Measurements from ENCODE around the gene HPCAL1. TPM values are rescaled to one million over a fixed set of nuclear protein-coding genes. Genes with fewer than 3 reads are reported as not detected.

Gene HPCAL1
- total and polyA plus RNA-seq, 2 of the 8 experiments (the other 6 are each of a cell fraction or from before 2014, with no cell fraction given) = 5.8 to 8.6 TPM

DNA sequence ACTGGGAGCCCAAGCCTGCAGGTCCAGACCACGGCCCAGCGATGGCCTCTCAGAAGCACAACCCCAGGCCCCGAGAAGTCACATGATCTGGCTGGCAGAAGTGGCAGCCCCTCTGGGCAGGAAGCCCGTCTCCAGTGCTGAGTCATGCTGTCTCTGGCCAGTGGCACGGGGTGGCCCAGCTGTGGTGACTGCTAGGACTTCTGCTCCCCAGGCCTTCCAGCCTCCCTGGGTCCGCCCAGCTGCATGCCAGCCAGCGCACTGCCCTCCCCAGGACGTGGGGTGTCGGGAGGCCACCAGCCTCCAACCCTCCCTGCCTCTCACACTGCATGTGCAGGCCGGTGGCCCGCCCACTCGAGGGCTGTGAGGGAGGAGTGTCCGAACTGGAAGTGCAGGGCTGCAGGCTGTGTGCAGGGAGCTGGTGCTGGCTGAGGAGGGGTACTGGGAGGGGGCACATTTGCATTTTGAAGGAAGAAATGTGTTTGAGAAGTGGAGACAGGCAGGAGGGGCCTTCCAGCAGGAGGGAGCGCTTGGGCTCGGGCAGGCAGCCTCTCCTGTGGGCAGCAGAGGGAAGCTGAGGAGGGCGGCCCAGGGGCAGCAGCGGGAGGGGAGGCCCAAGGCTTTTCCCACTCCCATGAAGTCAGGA is 17.0 kb upstream of the HPCAL1 start (continued):
- no peak for TF ChIP-seq CBX5 (IDR thresholded peaks at IDR 0.05; ENCODE audit: low read depth, low read length)
- TF ChIP-seq, protein P1, sequence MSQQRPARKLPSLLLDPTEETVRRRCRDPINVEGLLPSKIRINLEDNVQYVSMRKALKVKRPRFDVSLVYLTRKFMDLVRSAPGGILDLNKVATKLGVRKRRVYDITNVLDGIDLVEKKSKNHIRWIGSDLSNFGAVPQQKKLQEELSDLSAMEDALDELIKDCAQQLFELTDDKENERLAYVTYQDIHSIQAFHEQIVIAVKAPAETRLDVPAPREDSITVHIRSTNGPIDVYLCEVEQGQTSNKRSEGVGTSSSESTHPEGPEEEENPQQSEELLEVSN (IDR thresholded peaks at IDR 0.05) = peak; percentile 63; the same call in 1 of the 2 replicates
- TF ChIP-seq TEAD4 (IDR thresholded peaks at IDR 0.05; ENCODE audit: low read depth, low read length) = no peak
- no peak for TF ChIP-seq RFX5 (IDR thresholded peaks at IDR 0.05; ENCODE audit: borderline replicate concordance, low read depth, low read length)
- TF ChIP-seq EP300 (IDR thresholded peaks at IDR 0.05; ENCODE audit: borderline replicate concordance in 1 of 2, low read depth in 2 of 2, low read length in 2 of 2) = no peak
- no peak for TF ChIP-seq RBBP5 (IDR thresholded peaks at IDR 0.05; ENCODE audit: borderline replicate concordance, low read depth, low read length)
- TF ChIP-seq YY1 (IDR thresholded peaks at IDR 0.05; ENCODE audit: low read depth, low read length) = no peak
- TF ChIP-seq GTF2F1 (IDR thresholded peaks at IDR 0.05; ENCODE audit: borderline replicate concordance, low read depth, low read length) = no peak
- TF ChIP-seq, protein P2, sequence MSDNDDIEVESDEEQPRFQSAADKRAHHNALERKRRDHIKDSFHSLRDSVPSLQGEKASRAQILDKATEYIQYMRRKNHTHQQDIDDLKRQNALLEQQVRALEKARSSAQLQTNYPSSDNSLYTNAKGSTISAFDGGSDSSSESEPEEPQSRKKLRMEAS (IDR thresholded peaks at IDR 0.05) = 0 out of 2 replicates have a peak, but pooled peaks have one; percentile 80
- TF ChIP-seq SAP30 (IDR thresholded peaks at IDR 0.05; ENCODE audit: insufficient read depth, insufficient replicate concordance, low read length) = no peak
- TF ChIP-seq CREB1 (IDR thresholded peaks at IDR 0.05) = no peak
- TF ChIP-seq POLR2AphosphoS5 (IDR thresholded peaks at IDR 0.05; ENCODE audit: low read depth, low read length) = no peak
- no peak for TF ChIP-seq JUND (IDR thresholded peaks at IDR 0.05; ENCODE audit: low read length)
- peak; percentile 61; the same call in 1 of the 2 replicates for TF ChIP-seq MAFK (IDR thresholded peaks at IDR 0.05; ENCODE audit: low read depth, low read length)
- no peak for TF ChIP-seq CTBP2 (IDR thresholded peaks at IDR 0.05; ENCODE audit: borderline replicate concordance, insufficient read depth, insufficient read length, low read length)
- TF ChIP-seq KDM4A (IDR thresholded peaks at IDR 0.05; ENCODE audit: low read depth, low read length, severe bottlenecking) = no peak
- TF ChIP-seq CHD1 (IDR thresholded peaks at IDR 0.05; ENCODE audit: low read depth, low read length) = no peak
- peak; percentile 84 for TF ChIP-seq BACH1 (IDR thresholded peaks at IDR 0.05; ENCODE audit: low read length)
